HepG2 (cell line): ENCODE data around the gene TFEB. TPM values are rescaled to one million over a fixed set of nuclear protein-coding genes. Genes with fewer than 3 reads are reported as not detected.

Experiments
- EED ChIP-seq: sonication (generic); formaldehyde crosslinking; IDR thresholded peaks from 2 replicates; pipeline ENCODE4 v1.5.0; 2020; ENCODE audit warnings: mild to moderate bottlenecking, missing genetic modification reagents
- FIP1L1 ChIP-seq: fragments of 200-400 bp; formaldehyde crosslinking; IDR thresholded peaks from 2 replicates; pipeline ENCODE4 v1.6.1; 2018; ENCODE audit warnings: low read depth, mild to moderate bottlenecking, low read length, moderate library complexity, borderline replicate concordance; ENCODE audit not compliant: insufficient read depth
- GZF1 ChIP-seq: sonication (generic); formaldehyde crosslinking; IDR thresholded peaks from 2 replicates; pipeline ENCODE4 v1.5.1; 2020; ENCODE audit warnings: mild to moderate bottlenecking, missing genetic modification reagents
- HDAC1 ChIP-seq: sonication (generic); formaldehyde crosslinking; IDR thresholded peaks from 2 replicates; pipeline ENCODE4 v1.5.1; 2020; ENCODE audit warnings: mild to moderate bottlenecking, missing genetic modification reagents
- HNF4G ChIP-seq, 2 experiments: sonication (generic) in 1 of 2; formaldehyde crosslinking in 1 of 2; IDR thresholded peaks; 2 replicates each; pipeline versions ENCODE4 v1.4.0 to v1.6.1; 2011 to 2020; ENCODE audit warnings: borderline replicate concordance in 2 of 2, low read depth in 2 of 2, mild to moderate bottlenecking in 2 of 2, low read length in 1 of 2, missing genetic modification reagents in 1 of 2, moderate library complexity in 1 of 2
- HNRNPL ChIP-seq: fragments of 200-400 bp; formaldehyde crosslinking; IDR thresholded peaks from 2 replicates; pipeline ENCODE4 v1.6.1; 2017; ENCODE audit warnings: mild to moderate bottlenecking, low read depth, low read length
- IKZF4 ChIP-seq: sonication (generic); formaldehyde crosslinking; IDR thresholded peaks from 2 replicates; pipeline ENCODE4 v1.5.1; 2020; ENCODE audit warnings: borderline replicate concordance, mild to moderate bottlenecking, low read depth, missing genetic modification reagents; ENCODE audit errors: not compliant biosample characterization
- MAFF ChIP-seq: IDR thresholded peaks from 2 replicates; pipeline ENCODE4 v1.6.1; 2011; ENCODE audit warnings: low read depth, low read length, improper control_type of control experiment
- NCOR1 ChIP-seq: fragments of 200-600 bp; sonication (generic); IDR thresholded peaks from 2 replicates; pipeline ENCODE4 v1.7.0; 2017; ENCODE audit warnings: antibody characterized with exemption, low read length, borderline replicate concordance
- POLR2AphosphoS5 ChIP-seq: IDR thresholded peaks from 2 replicates; pipeline ENCODE4 v1.6.1; 2012; ENCODE audit warnings: low read depth, low read length
- ZNF234 ChIP-seq: sonication (generic); formaldehyde crosslinking; conservative IDR thresholded peaks from 2 replicates; pipeline ENCODE4 v1.5.1; 2020; ENCODE audit warnings: mild to moderate bottlenecking, missing genetic modification reagents
- ZNF33B ChIP-seq: sonication (generic); formaldehyde crosslinking; IDR thresholded peaks from 2 replicates; pipeline ENCODE4 v1.5.1; 2020; ENCODE audit warnings: mild to moderate bottlenecking, missing genetic modification reagents
- ZNF354B ChIP-seq: sonication (generic); formaldehyde crosslinking; IDR thresholded peaks from 2 replicates; pipeline ENCODE4 v1.8.0; 2022; ENCODE audit warnings: mild to moderate bottlenecking, missing genetic modification reagents
- ZNF557 ChIP-seq: sonication (generic); formaldehyde crosslinking; IDR thresholded peaks from 2 replicates; pipeline ENCODE4 v1.4.0; 2020; ENCODE audit warnings: missing genetic modification reagents
- ZNF879 ChIP-seq: sonication (generic); formaldehyde crosslinking; IDR thresholded peaks from 2 replicates; pipeline ENCODE4 v1.8.1; 2023; ENCODE audit warnings: missing genetic modification reagents
- polyA plus RNA-seq, 8 experiments: library from polyadenylated mRNA; depleted of rRNA in 3 of 8; stranded (reverse) in 7 of 8; unstranded in 1 of 8; fragments of >200 nt; fragmentation: Illumina TruSeq in 4 of 8; extraction: Trizol in 4 of 8; gene quantifications; 2 replicates each; pipeline versions ENCODE4 v1.2.1 to v1.2.3, GENCODE V29; 2011 to 2016; ENCODE audit warnings: low read depth in 4 of 8, missing spikeins in 1 of 8, mixed read lengths in 1 of 8; ENCODE audit not compliant: insufficient read depth in 1 of 8
- total RNA-seq, 5 experiments: library from RNA; depleted of rRNA; stranded (reverse); fragments of >200 nt; fragmentation: Illumina TruSeq; extraction: Trizol; gene quantifications; 2 replicates each; pipeline ENCODE4 v1.2.3, GENCODE V29; 2016; ENCODE audit warnings: low read depth in 1 of 5
- TF ChIP-seq, protein P1 (sequence below): sonication (generic); formaldehyde crosslinking; IDR thresholded peaks from 2 replicates; pipeline ENCODE4 v1.8.0; 2022; ENCODE audit warnings: missing genetic modification reagents, mild to moderate bottlenecking, moderate library complexity, borderline replicate concordance
- TF ChIP-seq, protein P2 (sequence below): sonication (generic); formaldehyde crosslinking; IDR thresholded peaks from 2 replicates; pipeline ENCODE4 v1.8.0; 2022; ENCODE audit warnings: mild to moderate bottlenecking, missing genetic modification reagents, borderline replicate concordance
- TF ChIP-seq, protein P3 (sequence below): sonication (generic); IDR thresholded peaks from 2 replicates; pipeline ENCODE4 v1.6.1; 2016; ENCODE audit warnings: low read depth, borderline replicate concordance
- TF ChIP-seq, protein P4 (sequence below): sonication (generic); formaldehyde crosslinking; IDR thresholded peaks from 2 replicates; pipeline ENCODE4 v1.5.0; 2020; ENCODE audit warnings: mild to moderate bottlenecking, missing genetic modification reagents, borderline replicate concordance

TFEB gene
- total and polyA plus RNA-seq, 2 of the 13 experiments (the other 11 are each of a cell fraction or from before 2014, with no cell fraction given), result 13.3 to 18.7 TPM

DNA sequence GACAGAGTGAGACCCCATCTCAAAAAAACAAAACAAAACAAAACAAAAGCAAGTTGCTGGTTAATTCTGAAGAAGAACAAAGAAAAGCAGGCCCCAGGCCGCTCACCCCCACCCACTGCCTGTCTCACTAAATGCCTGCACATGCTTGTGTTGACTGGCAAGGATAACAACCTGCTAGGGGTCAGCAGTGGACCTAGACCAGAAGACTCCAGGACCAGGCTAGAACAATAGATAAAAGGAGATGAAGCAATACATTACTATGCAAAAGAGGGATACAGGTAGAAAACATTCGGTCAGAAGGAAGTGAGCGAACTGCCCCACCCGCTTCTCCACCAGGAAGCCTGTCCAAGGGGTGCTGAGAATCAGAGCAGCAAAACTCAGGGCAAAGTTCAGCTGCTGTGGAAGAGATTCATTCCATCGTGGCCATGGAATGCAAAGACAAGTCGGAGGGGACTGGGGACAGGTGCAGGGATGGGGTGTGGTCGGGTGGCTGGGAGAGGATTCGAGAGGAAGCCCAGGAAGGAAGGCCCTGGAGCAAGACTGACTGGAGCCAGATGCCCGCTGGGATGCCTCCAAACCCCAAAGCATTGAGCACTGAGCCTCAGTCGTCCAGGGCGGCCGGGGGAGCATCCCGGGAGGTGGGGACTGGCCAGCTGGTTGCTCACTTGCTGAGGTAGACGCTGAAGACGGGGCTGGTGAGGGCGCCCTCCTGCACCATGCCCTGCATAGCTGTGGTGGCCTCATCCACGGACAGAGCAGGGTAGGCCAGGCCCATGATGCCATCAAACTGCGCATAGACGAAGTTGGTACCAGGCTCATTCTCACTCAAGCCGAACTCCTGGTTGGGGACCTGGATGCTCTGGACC lies 6.5 kb upstream of the TFEB start (continued):
- TF ChIP-seq, protein P1, sequence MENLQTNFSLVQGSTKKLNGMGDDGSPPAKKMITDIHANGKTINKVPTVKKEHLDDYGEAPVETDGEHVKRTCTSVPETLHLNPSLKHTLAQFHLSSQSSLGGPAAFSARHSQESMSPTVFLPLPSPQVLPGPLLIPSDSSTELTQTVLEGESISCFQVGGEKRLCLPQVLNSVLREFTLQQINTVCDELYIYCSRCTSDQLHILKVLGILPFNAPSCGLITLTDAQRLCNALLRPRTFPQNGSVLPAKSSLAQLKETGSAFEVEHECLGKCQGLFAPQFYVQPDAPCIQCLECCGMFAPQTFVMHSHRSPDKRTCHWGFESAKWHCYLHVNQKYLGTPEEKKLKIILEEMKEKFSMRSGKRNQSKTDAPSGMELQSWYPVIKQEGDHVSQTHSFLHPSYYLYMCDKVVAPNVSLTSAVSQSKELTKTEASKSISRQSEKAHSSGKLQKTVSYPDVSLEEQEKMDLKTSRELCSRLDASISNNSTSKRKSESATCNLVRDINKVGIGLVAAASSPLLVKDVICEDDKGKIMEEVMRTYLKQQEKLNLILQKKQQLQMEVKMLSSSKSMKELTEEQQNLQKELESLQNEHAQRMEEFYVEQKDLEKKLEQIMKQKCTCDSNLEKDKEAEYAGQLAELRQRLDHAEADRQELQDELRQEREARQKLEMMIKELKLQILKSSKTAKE, result peak; percentile 6; the same call in 1 of the 2 replicates
- TF ChIP-seq ZNF557 (CRISPR knock-in tag) (no peak), IKZF4 (CRISPR knock-in tag) (no peak), HNRNPL (0 out of 2 replicates have a peak, but pooled peaks have one; percentile 33), ZNF879 (CRISPR knock-in tag) (no peak), ZNF354B (CRISPR knock-in tag) (no peak), ZNF33B (CRISPR knock-in tag) (no peak), EED (CRISPR knock-in tag) (no peak), HDAC1 (CRISPR knock-in tag) (peak; percentile 38), HNF4G (IDR thresholded peaks at IDR 0.05; ENCODE audit: borderline replicate concordance, low read depth, low read length) (peak; percentile 37; the same call in 1 of the 2 replicates), HNF4G (CRISPR knock-in tag; IDR thresholded peaks at IDR 0.05; ENCODE audit: borderline replicate concordance, low read depth) (0 out of 2 replicates have a peak, but pooled peaks have one; percentile 59), GZF1 (CRISPR knock-in tag) (no peak), NCOR1 (peak; percentile 63; the same call in 1 of the 2 replicates), POLR2AphosphoS5 (no peak), FIP1L1 (no peak), MAFF (no peak), ZNF234 (no peak)
- TF ChIP-seq, protein P2, sequence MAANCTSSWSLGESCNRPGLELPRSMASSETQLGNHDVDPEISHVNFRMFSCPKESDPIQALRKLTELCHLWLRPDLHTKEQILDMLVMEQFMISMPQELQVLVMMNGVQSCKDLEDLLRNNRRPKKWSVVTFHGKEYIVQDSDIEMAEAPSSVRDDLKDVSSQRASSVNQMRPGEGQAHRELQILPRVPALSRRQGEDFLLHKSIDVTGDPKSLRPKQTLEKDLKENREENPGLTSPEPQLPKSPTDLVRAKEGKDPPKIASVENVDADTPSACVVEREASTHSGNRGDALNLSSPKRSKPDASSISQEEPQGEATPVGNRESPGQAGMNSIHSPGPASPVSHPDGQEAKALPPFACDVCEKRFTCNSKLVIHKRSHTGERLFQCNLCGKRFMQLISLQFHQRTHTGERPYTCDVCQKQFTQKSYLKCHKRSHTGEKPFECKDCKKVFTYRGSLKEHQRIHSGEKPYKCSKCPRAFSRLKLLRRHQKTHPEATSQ (CRISPR knock-in tag), result peak; percentile 46; the same call in 1 of the 2 replicates
- TF ChIP-seq, protein P3, sequence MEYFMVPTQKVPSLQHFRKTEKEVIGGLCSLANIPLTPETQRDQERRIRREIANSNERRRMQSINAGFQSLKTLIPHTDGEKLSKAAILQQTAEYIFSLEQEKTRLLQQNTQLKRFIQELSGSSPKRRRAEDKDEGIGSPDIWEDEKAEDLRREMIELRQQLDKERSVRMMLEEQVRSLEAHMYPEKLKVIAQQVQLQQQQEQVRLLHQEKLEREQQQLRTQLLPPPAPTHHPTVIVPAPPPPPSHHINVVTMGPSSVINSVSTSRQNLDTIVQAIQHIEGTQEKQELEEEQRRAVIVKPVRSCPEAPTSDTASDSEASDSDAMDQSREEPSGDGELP, result peak; percentile 41; the same call in 1 of the 2 replicates
- TF ChIP-seq, protein P4, sequence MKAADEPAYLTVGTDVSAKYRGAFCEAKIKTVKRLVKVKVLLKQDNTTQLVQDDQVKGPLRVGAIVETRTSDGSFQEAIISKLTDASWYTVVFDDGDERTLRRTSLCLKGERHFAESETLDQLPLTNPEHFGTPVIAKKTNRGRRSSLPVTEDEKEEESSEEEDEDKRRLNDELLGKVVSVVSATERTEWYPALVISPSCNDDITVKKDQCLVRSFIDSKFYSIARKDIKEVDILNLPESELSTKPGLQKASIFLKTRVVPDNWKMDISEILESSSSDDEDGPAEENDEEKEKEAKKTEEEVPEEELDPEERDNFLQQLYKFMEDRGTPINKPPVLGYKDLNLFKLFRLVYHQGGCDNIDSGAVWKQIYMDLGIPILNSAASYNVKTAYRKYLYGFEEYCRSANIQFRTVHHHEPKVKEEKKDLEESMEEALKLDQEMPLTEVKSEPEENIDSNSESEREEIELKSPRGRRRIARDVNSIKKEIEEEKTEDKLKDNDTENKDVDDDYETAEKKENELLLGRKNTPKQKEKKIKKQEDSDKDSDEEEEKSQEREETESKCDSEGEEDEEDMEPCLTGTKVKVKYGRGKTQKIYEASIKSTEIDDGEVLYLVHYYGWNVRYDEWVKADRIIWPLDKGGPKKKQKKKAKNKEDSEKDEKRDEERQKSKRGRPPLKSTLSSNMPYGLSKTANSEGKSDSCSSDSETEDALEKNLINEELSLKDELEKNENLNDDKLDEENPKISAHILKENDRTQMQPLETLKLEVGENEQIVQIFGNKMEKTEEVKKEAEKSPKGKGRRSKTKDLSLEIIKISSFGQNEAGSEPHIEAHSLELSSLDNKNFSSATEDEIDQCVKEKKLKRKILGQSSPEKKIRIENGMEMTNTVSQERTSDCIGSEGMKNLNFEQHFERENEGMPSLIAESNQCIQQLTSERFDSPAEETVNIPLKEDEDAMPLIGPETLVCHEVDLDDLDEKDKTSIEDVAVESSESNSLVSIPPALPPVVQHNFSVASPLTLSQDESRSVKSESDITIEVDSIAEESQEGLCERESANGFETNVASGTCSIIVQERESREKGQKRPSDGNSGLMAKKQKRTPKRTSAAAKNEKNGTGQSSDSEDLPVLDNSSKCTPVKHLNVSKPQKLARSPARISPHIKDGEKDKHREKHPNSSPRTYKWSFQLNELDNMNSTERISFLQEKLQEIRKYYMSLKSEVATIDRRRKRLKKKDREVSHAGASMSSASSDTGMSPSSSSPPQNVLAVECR (CRISPR knock-in tag), result 0 out of 2 replicates have a peak, but pooled peaks have one; percentile 28
